BJ (cell line): ENCODE results near the gene MAP4K1. TPM values are rescaled to one million over a fixed set of nuclear protein-coding genes. Genes with fewer than 3 reads are reported as not detected.

Experiments
- CTCF ChIA-PET: fragments of 350-600 bp; formaldehyde crosslinking; extraction: SDS; loops from one replicate; lab custom pipeline; 2021; ENCODE audit warnings: antibody characterized with exemption, inconsistent platforms; lab: Yijun Ruan, JAX
- POLR2A ChIA-PET: fragments of 300-600 bp; sonication (Branson Sonifier 250); formaldehyde crosslinking; extraction: SDS; loops from one replicate; lab custom pipeline; 2021; ENCODE audit warnings: antibody characterized with exemption; lab: Charles Lee
- DNase-seq: peaks from one replicate; pipeline ENCODE4 v3.0.0-alpha.2; 2011; ENCODE audit warnings: low read depth
- H3K27me3 ChIP-seq: 2 replicates; pipeline ENCODE4 v1.6.0; 2011; ENCODE audit warnings: low read length; ENCODE audit not compliant: control insufficient read depth, insufficient read depth
- H3K36me3 ChIP-seq: 2 replicates; pipeline ENCODE4 v1.5.1; 2011; ENCODE audit warnings: low read length; ENCODE audit not compliant: control insufficient read depth, insufficient read depth
- H3K4me3 ChIP-seq: 2 replicates; pipeline ENCODE4 v1.5.1; 2011; ENCODE audit warnings: low read depth, mild to moderate bottlenecking, control low read depth, low read length
- polyA plus RNA-seq: library from polyadenylated mRNA; depleted of rRNA; stranded (reverse); fragments of >200 nt; gene quantifications from 2 replicates; pipeline ENCODE4 v1.2.3, GENCODE V29; 2011
- TF ChIP-seq, protein P1 (sequence below): IDR thresholded peaks from 2 replicates; pipeline ENCODE4 v1.5.1; 2011; ENCODE audit warnings: low read depth, mild to moderate bottlenecking, control low read depth, inconsistent platforms, low read length, moderate library complexity; ENCODE audit not compliant: insufficient read depth

Gene MAP4K1
- polyA plus RNA-seq, 1 experiment: 0.25 TPM

DNA sequence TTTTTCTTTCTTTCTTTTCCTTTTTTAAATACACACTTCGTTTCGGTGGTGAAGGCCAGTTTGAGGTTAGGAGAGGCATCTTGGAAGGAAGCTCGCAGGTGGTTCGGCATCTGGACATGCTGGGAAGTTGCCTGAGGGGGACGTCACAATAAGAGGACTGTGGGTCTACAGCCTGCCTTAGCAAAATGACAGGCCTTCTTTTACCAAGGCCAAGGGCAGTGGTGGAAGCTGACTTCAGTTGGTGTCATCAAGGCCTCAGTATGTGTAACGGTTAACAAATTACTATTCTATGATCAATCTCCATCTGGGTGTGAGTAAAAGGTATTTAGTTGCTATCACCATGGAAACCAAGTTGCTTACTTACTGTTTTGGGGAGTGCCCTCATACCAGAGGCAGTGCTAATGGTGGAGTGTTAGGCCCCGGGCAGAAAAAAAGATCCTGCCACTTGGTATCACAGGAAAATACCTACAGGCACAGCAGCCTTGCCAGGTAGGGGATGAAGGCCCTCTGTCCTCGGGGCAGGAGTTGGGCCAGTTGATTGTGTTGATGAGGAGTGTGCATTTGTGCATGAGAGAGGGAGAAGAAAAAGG lies 40.0 kb upstream of the MAP4K1 start:
- CTCF ChIA-PET: interaction anchor here (0.6 to 1.9 kb wide), 2 partner anchors 12 to 33 kb away, joined by 4 read pairs; no protein-coding TSS in a partner anchor
- H3K4me3 ChIP-seq: no peak overlapping the region

DNA sequence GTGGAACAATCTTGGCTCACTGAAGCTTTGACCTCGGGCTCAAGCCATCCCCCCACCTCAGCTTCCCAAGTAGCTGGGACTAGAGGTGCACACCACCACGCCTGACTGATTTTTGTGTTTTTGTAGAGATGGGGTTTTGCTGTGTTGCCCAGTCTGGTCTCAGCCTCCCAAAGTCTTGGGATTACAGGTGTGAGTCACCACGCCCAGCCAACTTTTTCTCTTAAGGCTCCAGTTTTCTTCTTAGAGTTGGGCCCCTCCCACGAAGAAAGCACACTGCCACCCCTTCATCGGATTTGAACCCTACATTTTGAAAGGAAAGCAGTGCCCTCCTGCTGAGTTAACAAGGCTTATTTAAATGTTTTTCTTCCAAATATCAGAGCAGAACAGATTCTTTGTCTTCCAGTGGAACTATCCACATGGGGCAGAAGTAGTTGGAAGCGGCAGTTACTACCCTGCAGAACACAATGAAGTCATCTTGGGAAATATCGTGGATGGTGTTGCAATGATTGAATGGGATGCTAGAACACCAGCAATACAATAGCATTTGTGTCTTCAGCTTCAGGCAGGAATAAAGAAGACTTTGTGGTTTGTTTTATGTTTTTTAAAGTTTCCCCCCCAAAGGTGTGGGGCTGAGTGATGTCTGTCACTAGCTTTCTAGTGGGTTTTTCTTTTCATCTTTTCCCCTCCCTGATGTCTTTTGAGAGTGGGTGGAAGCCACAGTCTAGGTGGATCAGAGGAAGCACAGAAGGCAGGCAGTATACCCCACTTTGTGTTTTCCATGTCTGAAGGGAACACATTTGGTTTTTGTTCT lies 38.6 kb upstream of the MAP4K1 start:
- POLR2A ChIA-PET: no interaction called here
- CTCF ChIA-PET: interaction anchor here (0.8 kb wide), 1 partner anchor 35 kb away, joined by 3 read pairs; no protein-coding TSS in a partner anchor
- Histone ChIP-seq H3K27me3 (no peaks in the 10 kb centered on the region), H3K4me3 (no peak overlapping the region), H3K36me3 (peaks cover 2% of the 10 kb centered on the region; the same call in 1 of the 2 replicates)
- TF ChIP-seq, protein P1, sequence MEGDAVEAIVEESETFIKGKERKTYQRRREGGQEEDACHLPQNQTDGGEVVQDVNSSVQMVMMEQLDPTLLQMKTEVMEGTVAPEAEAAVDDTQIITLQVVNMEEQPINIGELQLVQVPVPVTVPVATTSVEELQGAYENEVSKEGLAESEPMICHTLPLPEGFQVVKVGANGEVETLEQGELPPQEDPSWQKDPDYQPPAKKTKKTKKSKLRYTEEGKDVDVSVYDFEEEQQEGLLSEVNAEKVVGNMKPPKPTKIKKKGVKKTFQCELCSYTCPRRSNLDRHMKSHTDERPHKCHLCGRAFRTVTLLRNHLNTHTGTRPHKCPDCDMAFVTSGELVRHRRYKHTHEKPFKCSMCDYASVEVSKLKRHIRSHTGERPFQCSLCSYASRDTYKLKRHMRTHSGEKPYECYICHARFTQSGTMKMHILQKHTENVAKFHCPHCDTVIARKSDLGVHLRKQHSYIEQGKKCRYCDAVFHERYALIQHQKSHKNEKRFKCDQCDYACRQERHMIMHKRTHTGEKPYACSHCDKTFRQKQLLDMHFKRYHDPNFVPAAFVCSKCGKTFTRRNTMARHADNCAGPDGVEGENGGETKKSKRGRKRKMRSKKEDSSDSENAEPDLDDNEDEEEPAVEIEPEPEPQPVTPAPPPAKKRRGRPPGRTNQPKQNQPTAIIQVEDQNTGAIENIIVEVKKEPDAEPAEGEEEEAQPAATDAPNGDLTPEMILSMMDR: 0 out of 2 replicates have a peak, but pooled peaks have one; percentile 4
- DNase-seq: no peak

More for the DNA sequence above, 40.0 kb upstream of the MAP4K1 start:
- POLR2A ChIA-PET: no interaction called here
- DNase-seq: peak; percentile 81
- Histone ChIP-seq H3K27me3 (no peaks in the 10 kb centered on the region), H3K36me3 (peaks cover 2% of the 10 kb centered on the region; the same call in 1 of the 2 replicates)
- TF ChIP-seq, protein P1: no peak

GRCh38 chr19:38655148-38655824 lies 37.5 kb upstream of the MAP4K1 start:
- H3K36me3 ChIP-seq: peaks cover 2% of the 10 kb centered on the region; the same call in 1 of the 2 replicates
- no peak overlapping the region for H3K4me3 ChIP-seq
- CTCF ChIA-PET: interaction anchor here (0.7 to 1.1 kb wide), 2 partner anchors 15 to 252 kb away, joined by 3 to 4 read pairs; partner anchors contain the start of gene FAM98C
- TF ChIP-seq, protein P1: no peak
- H3K27me3 ChIP-seq: no peaks in the 10 kb centered on the region
- POLR2A ChIA-PET: no interaction called here
- no peak for DNase-seq

- peaks cover 2% of the 10 kb centered on the region; the same call in 1 of the 2 replicates for H3K36me3 ChIP-seq
- CTCF ChIA-PET: interaction anchor here (0.7 to 1.1 kb wide), 2 partner anchors 16 to 252 kb away, joined by 3 to 4 read pairs; partner anchors contain the start of gene FAM98C
Observed at GRCh38 chr19:38654628-38655055, 36.9 kb upstream of the MAP4K1 start.

More at GRCh38 chr19:38654628-38655055, 36.9 kb upstream of the MAP4K1 start:
- no peak overlapping the region for H3K4me3 ChIP-seq
- no peaks in the 10 kb centered on the region for H3K27me3 ChIP-seq
- POLR2A ChIA-PET: no interaction called here
- TF ChIP-seq, protein P1: no peak
- DNase-seq: no peak
